PC-3 (cell line): Measurements from ENCODE around the gene DRC1. TPM values are rescaled to one million over a fixed set of nuclear protein-coding genes. Genes with fewer than 3 reads are reported as not detected.

ENCODE experiments used
- ATAC-seq: fragments of 200-7000 bp; cut with Tn5 transposase; 2 replicates; pipeline ENCODE4 v1.9.1; 2020; ENCODE audit warnings: mild to moderate bottlenecking, moderate library complexity
- BruUV-seq: library from RNA; stranded (reverse); fragments of 400-500 nt; replicated peaks from 2 replicates; lab custom pipeline; 2021; lab: Mats Ljungman, UMichigan
- CTCF ChIA-PET: fragments of 300-600 bp; sonication (Branson Sonifier 250); formaldehyde crosslinking; loops from one replicate; lab custom pipeline; 2022; ENCODE audit warnings: antibody characterized with exemption; lab: Charles Lee
- POLR2A ChIA-PET: fragments of 300-600 bp; sonication (Branson Sonifier 250); formaldehyde crosslinking; loops from one replicate; lab custom pipeline; 2022; ENCODE audit warnings: antibody characterized with exemption; ENCODE audit not compliant: unreplicated experiment; lab: Charles Lee
- DNase-seq: peaks from one replicate; pipeline ENCODE4 v3.0.0-alpha.2; 2015
- H2AFZ ChIP-seq: fragments of 300-600 bp; sonication (generic); 2 replicates; pipeline ENCODE4 v1.6.0; 2016; ENCODE audit warnings: antibody characterized with exemption, low read length
- H3F3A ChIP-seq: fragments of 300-600 bp; sonication (generic); one replicate; pipeline ENCODE4 v1.6.0; 2017; ENCODE audit warnings: antibody characterized with exemption, low read length, control low read depth, mild to moderate bottlenecking; ENCODE audit not compliant: unreplicated experiment
- H3K27ac ChIP-seq: fragments of 300-600 bp; sonication (generic); 2 replicates; pipeline ENCODE4 v1.5.1; 2016; ENCODE audit warnings: mild to moderate bottlenecking, low read length
- H3K27me3 ChIP-seq: fragments of 300-600 bp; sonication (generic); 2 replicates; pipeline ENCODE4 v1.6.1; 2016; ENCODE audit warnings: low read length, mixed read lengths
- H3K36me3 ChIP-seq: fragments of 300-600 bp; sonication (generic); 2 replicates; pipeline ENCODE4 v1.6.1; 2016; ENCODE audit warnings: low read depth, mixed run types, low read length, mixed read lengths
- H3K4me1 ChIP-seq: fragments of 300-600 bp; sonication (generic); 2 replicates; pipeline ENCODE4 v1.5.1; 2016; ENCODE audit warnings: low read length; ENCODE audit not compliant: insufficient read depth
- H3K4me2 ChIP-seq: fragments of 300-600 bp; sonication (generic); 2 replicates; pipeline ENCODE4 v1.6.0; 2016; ENCODE audit warnings: low read length
- H3K4me3 ChIP-seq: fragments of 300-600 bp; sonication (generic); 2 replicates; pipeline ENCODE4 v1.5.1; 2016; ENCODE audit warnings: mild to moderate bottlenecking, low read length, mixed read lengths
- H3K79me2 ChIP-seq: fragments of 300-600 bp; sonication (generic); 2 replicates; pipeline ENCODE4 v1.6.1; 2017; ENCODE audit warnings: low read length, mixed read lengths
- H3K9ac ChIP-seq: fragments of 300-600 bp; sonication (generic); 2 replicates; pipeline ENCODE4 v1.6.0; 2016; ENCODE audit warnings: mild to moderate bottlenecking, low read length
- H3K9me2 ChIP-seq: fragments of 300-600 bp; sonication (generic); replicated peaks from 2 replicates; pipeline ENCODE4 v1.6.1; 2016; ENCODE audit warnings: mixed run types, low read length, mixed read lengths
- H3K9me3 ChIP-seq: fragments of 300-600 bp; sonication (generic); 2 replicates; pipeline ENCODE4 v1.6.1; 2016; ENCODE audit warnings: low read length, mixed read lengths
- H4K20me1 ChIP-seq: fragments of 300-600 bp; sonication (generic); 2 replicates; pipeline ENCODE4 v1.6.1; 2016; ENCODE audit warnings: low read length, mixed read lengths
- EZH2 ChIP-seq: fragments of 300-600 bp; sonication (generic); IDR thresholded peaks from one replicate; pipeline ENCODE4 v1.6.1; 2017; ENCODE audit warnings: antibody characterized with exemption, mild to moderate bottlenecking, low read length; ENCODE audit not compliant: unreplicated experiment
- EZH2phosphoT487 ChIP-seq: fragments of 300-600 bp; sonication (generic); IDR thresholded peaks from 2 replicates; pipeline ENCODE4 v1.6.1; 2018; ENCODE audit warnings: mild to moderate bottlenecking, antibody characterized with exemption, low read length, borderline replicate concordance
- intact Hi-C: fragments of 100-400 bp; cut with micrococcal nuclease; formaldehyde crosslinking; loops from 2 replicates; pipeline ENCODE4 v1.9.0; 2023
- total RNA-seq: library from RNA; depleted of rRNA; stranded (reverse); fragments of >200 nt; gene quantifications from 2 replicates; pipeline ENCODE4 v1.2.3, GENCODE V29; 2014
- TF ChIP-seq, protein P1 (sequence below): fragments of 300-600 bp; sonication (generic); conservative IDR thresholded peaks from 2 replicates; pipeline ENCODE4 v1.5.1; 2017; ENCODE audit warnings: antibody characterized with exemption, low read depth, mild to moderate bottlenecking, low read length

Gene DRC1
- total RNA-seq, 1 experiment from 2014 or later, result not detected

DNA sequence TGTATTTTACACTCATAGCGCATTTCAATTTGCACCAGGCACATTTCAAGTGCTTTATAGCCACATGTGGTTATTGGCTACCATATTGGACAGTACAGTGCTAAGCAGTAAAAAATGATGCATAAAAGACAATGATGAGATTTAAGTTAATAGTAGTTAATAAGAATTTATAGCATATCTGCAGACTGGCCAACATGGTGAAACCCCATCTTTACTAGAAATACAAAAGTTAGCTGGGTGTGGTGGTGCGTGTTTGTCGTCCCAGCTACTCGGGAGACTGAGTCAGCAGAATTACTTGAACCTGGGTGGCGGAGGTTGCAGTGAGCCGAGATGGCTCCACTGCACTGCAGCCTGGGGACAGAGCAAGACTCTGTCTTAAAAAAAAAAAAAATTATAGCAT, 9.7 kb downstream of the DRC1 start:
- Histone ChIP-seq H3K27ac (no peak overlapping the region), H3K4me2 (no peak overlapping the region), H3K9ac (no peak overlapping the region), H4K20me1 (no peaks in the 10 kb centered on the region), H2AFZ (no peak overlapping the region), H3K9me3 (no peaks in the 10 kb centered on the region), H3K4me1 (no peaks in the 10 kb centered on the region), H3F3A (no peaks in the 10 kb centered on the region), H3K4me3 (no peak overlapping the region), H3K9me2 (no peaks in the 10 kb centered on the region), H3K36me3 (no peaks in the 10 kb centered on the region), H3K79me2 (no peaks in the 10 kb centered on the region), H3K27me3 (no peaks in the 10 kb centered on the region; the same call in 1 of the 2 replicates)
- TF ChIP-seq, protein P1, sequence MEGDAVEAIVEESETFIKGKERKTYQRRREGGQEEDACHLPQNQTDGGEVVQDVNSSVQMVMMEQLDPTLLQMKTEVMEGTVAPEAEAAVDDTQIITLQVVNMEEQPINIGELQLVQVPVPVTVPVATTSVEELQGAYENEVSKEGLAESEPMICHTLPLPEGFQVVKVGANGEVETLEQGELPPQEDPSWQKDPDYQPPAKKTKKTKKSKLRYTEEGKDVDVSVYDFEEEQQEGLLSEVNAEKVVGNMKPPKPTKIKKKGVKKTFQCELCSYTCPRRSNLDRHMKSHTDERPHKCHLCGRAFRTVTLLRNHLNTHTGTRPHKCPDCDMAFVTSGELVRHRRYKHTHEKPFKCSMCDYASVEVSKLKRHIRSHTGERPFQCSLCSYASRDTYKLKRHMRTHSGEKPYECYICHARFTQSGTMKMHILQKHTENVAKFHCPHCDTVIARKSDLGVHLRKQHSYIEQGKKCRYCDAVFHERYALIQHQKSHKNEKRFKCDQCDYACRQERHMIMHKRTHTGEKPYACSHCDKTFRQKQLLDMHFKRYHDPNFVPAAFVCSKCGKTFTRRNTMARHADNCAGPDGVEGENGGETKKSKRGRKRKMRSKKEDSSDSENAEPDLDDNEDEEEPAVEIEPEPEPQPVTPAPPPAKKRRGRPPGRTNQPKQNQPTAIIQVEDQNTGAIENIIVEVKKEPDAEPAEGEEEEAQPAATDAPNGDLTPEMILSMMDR, result no peak
- no peak for TF ChIP-seq EZH2phosphoT487
- intact Hi-C loops, result no loop called here
- BruUV-seq, result no TSS peak
- DNase-seq (no peak), ATAC-seq (no peak)
- CTCF ChIA-PET, result no interaction called here
- POLR2A ChIA-PET, result no interaction called here

DNA sequence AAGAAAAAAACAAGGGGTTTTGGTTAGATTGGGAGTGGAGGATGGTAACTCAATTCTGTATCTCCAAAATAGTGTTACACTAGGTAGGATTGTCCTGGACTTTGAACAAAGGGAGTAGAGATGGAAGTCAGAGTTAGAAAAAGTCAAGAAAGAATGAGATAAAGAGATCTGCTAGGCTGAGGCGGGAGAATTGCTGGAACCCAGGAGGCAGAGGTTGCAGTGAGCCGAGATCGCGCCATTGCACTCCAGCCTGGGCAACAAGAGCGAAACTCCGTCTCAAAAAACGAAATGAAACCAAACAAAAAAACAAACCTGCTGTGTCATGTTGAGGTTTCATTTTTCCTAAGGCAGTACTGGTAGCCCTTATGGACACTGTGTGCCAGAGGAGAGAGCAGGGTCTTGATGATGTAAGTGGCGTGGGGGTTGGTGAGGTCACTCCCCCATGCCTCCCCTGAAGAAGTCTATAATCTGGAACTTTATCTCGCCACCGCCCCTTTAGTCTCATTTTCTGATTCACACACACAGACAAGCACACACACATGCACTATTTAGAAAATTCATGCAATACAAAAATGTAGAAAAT, 10.5 kb downstream of the DRC1 start:
- Histone ChIP-seq H3K9me2 (no peaks in the 10 kb centered on the region), H3K4me3 (no peak overlapping the region), H3F3A (no peaks in the 10 kb centered on the region), H2AFZ (0 out of 2 replicates have a peak overlapping the region, but pooled peaks have one; percentile 28), H4K20me1 (no peaks in the 10 kb centered on the region), H3K79me2 (no peaks in the 10 kb centered on the region), H3K36me3 (no peaks in the 10 kb centered on the region), H3K4me1 (no peaks in the 10 kb centered on the region), H3K9ac (no peak overlapping the region), H3K9me3 (no peaks in the 10 kb centered on the region), H3K27ac (no peak overlapping the region), H3K27me3 (no peaks in the 10 kb centered on the region; the same call in 1 of the 2 replicates), H3K4me2 (no peak overlapping the region)
- POLR2A ChIA-PET, result no interaction called here
- intact Hi-C loops, result no loop called here
- CTCF ChIA-PET, result no interaction called here
- TF ChIP-seq EZH2phosphoT487, result no peak
- no peak for TF ChIP-seq EZH2
- TF ChIP-seq, protein P1, result no peak
- BruUV-seq, result no TSS peak
- no peak for DNase-seq
- no peak for ATAC-seq

DNA sequence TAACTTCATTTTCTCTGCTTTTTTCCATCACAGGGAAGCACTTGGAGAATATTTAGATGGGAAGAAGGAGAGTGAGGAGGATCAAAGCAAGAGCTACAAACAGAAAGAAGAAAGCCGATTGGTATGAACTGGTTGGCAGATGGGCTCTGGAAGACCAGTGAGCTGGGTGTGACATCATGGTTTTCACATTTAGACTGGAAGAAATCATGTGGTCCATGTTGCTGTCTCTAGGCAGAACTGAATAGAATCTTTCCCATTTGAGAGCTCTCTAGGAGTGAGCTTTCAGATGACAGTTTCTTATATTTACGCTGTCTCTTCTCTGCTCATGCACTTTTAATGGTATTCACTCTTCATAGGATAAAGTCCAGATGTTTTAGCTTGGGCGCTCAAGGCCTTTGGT, 12.6 kb downstream of the DRC1 start:
- ChIA-PET CTCF (no interaction called here), POLR2A (no interaction called here)
- no peak overlapping the region for H3K27ac ChIP-seq
- no peak overlapping the region for H2AFZ ChIP-seq
- no peaks in the 10 kb centered on the region for H3K9me3 ChIP-seq
- H3F3A ChIP-seq, result no peaks in the 10 kb centered on the region
- no peaks in the 10 kb centered on the region for H3K9me2 ChIP-seq
- no peak overlapping the region for H3K4me3 ChIP-seq
- no peaks in the 10 kb centered on the region for H3K79me2 ChIP-seq
- no peaks in the 10 kb centered on the region for H3K4me1 ChIP-seq
- H4K20me1 ChIP-seq, result no peaks in the 10 kb centered on the region
- H3K36me3 ChIP-seq, result no peaks in the 10 kb centered on the region
- BruUV-seq, result no TSS peak
- no peak overlapping the region for H3K9ac ChIP-seq
- no peak overlapping the region for H3K4me2 ChIP-seq
- ATAC-seq (no peak), DNase-seq (no peak)
- no peak for TF ChIP-seq EZH2phosphoT487
- TF ChIP-seq, protein P1, result no peak
- TF ChIP-seq EZH2, result no peak
- intact Hi-C loops, result no loop called here
- H3K27me3 ChIP-seq, result no peaks in the 10 kb centered on the region
